Measurements from ENCODE around the gene CHD2.

CHD2 gene

DNA sequence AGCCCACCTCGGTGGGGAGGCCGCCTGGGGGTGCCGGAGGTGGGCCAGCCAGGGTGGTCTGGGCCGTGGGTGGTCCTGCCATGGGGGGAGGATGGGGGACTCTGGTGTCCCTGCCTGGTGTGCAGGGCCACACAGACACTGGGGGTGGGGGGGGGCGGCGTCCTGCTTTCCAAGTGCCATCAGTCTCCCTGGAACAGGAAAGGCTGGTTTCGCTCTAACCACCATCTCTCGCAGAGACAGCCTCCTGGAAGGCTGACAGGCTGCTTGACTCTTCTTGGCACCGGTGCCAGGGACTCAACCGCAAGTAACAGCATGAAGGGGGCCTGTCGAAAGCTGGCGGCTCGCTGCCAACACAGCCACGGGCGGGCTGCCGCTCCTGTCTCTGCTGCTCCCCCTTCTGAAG is 148.6 kb downstream of the CHD2 start:
- no peak for TF ChIP-seq TAF1 (IDR thresholded peaks at IDR 0.05; ENCODE audit: borderline replicate concordance, insufficient read depth, low read length)
- TF ChIP-seq, protein P1, sequence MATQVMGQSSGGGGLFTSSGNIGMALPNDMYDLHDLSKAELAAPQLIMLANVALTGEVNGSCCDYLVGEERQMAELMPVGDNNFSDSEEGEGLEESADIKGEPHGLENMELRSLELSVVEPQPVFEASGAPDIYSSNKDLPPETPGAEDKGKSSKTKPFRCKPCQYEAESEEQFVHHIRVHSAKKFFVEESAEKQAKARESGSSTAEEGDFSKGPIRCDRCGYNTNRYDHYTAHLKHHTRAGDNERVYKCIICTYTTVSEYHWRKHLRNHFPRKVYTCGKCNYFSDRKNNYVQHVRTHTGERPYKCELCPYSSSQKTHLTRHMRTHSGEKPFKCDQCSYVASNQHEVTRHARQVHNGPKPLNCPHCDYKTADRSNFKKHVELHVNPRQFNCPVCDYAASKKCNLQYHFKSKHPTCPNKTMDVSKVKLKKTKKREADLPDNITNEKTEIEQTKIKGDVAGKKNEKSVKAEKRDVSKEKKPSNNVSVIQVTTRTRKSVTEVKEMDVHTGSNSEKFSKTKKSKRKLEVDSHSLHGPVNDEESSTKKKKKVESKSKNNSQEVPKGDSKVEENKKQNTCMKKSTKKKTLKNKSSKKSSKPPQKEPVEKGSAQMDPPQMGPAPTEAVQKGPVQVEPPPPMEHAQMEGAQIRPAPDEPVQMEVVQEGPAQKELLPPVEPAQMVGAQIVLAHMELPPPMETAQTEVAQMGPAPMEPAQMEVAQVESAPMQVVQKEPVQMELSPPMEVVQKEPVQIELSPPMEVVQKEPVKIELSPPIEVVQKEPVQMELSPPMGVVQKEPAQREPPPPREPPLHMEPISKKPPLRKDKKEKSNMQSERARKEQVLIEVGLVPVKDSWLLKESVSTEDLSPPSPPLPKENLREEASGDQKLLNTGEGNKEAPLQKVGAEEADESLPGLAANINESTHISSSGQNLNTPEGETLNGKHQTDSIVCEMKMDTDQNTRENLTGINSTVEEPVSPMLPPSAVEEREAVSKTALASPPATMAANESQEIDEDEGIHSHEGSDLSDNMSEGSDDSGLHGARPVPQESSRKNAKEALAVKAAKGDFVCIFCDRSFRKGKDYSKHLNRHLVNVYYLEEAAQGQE (IDR thresholded peaks at IDR 0.05; ENCODE audit: insufficient read depth in 1 of 2, low read depth in 2 of 2, low read length in 2 of 2): no peak
- no peak for TF ChIP-seq FOXP2 (optimal IDR thresholded peaks at IDR 0.05; ENCODE audit: borderline replicate concordance, extremely low read depth, extremely low read length, insufficient read depth)
- TF ChIP-seq SIN3A (IDR thresholded peaks at IDR 0.05; ENCODE audit: borderline replicate concordance, insufficient read depth, low read length): no peak
- TF ChIP-seq POLR2AphosphoS5 (IDR thresholded peaks at IDR 0.05; ENCODE audit: low read depth, low read length): no peak

DNA sequence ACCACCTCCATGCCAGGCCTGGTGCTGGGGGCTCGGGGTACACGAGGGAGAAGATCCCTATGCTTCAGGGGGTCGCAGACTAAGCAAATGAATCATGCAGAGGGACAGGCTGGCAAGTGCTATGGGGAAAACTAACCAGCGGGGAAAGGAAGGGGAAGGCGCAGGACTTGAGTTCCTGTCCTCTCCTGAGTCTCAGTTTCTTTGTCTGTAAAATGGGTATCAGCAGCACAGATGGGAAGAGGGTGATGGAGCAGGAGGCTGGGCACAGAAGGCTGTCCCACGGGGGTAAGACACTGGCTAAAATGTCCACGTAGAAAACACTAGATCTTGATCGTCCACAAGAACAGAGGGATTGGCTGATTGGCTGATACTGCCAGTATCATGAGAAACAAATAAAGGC is 149.1 kb downstream of the CHD2 start:
- no peak for TF ChIP-seq FOXP2 (optimal IDR thresholded peaks at IDR 0.05; ENCODE audit: borderline replicate concordance, extremely low read depth, extremely low read length, insufficient read depth)
- TF ChIP-seq, protein P1 (IDR thresholded peaks at IDR 0.05; ENCODE audit: insufficient read depth in 1 of 2, low read depth in 2 of 2, low read length in 2 of 2): no peak
- no peak for TF ChIP-seq SIN3A (IDR thresholded peaks at IDR 0.05; ENCODE audit: borderline replicate concordance, insufficient read depth, low read length)
- no peak for TF ChIP-seq POLR2AphosphoS5 (IDR thresholded peaks at IDR 0.05; ENCODE audit: low read depth, low read length)
- TF ChIP-seq TAF1 (IDR thresholded peaks at IDR 0.05; ENCODE audit: borderline replicate concordance, insufficient read depth, low read length): no peak

DNA sequence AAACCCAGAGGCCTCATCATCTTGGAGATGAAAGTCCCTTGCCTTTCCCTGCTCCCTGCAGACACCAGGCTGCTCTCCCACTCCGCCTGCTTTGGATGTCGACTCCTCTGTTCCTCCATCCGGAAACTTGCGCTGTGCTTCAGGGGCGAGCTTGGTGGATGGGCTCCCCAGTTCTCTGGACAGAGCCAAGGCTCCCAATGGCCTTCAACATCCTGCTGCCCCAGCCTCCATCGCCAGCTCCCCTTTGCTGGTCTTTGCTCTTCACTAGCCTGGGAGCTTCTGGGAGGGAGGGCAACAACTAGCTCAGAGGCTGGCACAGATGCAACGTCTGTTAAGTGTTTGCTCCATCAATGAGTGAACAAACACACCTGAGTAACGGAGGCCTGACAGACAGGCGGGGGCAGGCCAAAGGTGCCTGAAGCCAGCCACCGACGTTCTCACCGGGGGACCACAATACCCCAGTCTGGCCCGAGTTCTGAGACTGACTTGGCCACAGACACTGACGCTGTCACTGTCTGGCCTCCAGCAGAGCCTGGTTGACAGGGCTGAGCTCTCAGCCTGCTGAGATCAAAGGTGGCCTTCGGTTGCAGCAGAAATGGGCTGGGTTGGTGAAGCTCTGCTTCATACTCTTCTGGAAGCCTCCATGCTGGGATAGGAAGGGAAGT is 149.9 kb downstream of the CHD2 start:
- TF ChIP-seq TAF1 (IDR thresholded peaks at IDR 0.05; ENCODE audit: borderline replicate concordance, insufficient read depth, low read length): no peak

DNA sequence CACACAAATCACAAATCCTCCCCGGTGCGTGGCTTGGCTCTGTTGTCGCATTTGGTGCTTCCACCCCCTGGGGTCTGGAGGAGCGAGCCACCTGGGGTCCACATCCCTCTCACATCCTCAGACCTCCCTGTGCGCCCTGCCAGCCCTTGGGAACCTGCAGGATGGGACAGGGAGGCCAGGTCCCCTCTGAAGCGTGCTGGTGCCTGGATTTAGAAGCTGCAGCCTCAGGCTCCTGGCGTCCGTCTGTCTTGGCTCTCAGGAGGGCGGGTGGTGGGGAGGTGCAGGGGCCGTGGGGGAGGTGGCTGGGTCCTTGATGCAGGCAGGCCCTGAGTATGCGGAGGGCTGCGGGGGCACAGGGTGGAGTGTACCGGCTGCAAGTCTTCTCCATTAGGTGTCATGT is 150.5 kb downstream of the CHD2 start:
- TF ChIP-seq POLR2AphosphoS5 (IDR thresholded peaks at IDR 0.05; ENCODE audit: low read depth, low read length) (no peak), SIN3A (IDR thresholded peaks at IDR 0.05; ENCODE audit: borderline replicate concordance, insufficient read depth, low read length) (no peak), FOXP2 (optimal IDR thresholded peaks at IDR 0.05; ENCODE audit: borderline replicate concordance, extremely low read depth, extremely low read length, insufficient read depth) (no peak), TAF1 (IDR thresholded peaks at IDR 0.05; ENCODE audit: borderline replicate concordance, insufficient read depth, low read length) (no peak)
- TF ChIP-seq, protein P1 (IDR thresholded peaks at IDR 0.05; ENCODE audit: insufficient read depth in 1 of 2, low read depth in 2 of 2, low read length in 2 of 2): no peak

DNA sequence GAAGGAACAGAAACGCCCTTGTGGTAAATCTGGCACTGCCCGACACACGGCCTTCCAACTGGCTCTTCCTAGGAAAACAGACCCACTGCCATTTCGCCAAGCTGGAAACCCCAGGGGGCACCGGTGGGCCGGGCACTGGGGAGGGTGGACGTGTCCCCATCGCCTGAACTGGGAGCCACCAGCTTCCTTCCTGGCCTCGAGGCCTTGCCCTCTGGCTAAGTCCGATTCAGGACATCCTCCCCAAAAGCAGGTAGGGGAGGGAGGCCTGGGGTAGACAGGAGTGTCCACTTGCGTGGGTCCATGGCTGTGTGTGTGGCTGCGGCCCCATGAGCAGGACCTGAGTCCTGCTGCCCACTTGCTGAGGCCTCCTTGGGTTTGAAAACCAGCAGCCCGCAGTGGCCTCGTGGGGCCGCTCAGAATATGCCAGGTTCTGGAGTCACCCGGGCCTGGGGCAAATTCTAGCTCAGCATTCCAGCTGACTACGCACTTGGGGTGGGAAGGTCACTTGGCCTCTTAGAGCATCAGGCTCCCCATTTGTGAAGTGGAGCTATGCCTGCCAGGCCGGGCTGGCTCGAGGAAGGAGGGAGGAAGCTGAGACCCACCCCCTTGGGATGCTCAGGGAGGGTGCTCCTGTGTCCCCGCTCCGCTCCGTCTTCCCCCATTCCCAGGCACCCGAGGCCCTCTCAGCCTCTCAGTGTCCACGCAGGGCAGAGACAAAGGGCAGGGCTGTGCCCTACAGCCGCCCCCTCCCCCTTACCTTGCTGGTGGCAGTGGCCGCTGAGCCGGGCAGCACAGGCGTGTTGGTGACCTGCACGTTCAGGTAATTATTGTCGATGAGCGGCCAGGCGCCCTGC is 151.3 kb downstream of the CHD2 start:
- TF ChIP-seq POLR2AphosphoS5 (IDR thresholded peaks at IDR 0.05; ENCODE audit: low read depth, low read length) (no peak), SIN3A (IDR thresholded peaks at IDR 0.05; ENCODE audit: borderline replicate concordance, insufficient read depth, low read length) (no peak), TAF1 (IDR thresholded peaks at IDR 0.05; ENCODE audit: borderline replicate concordance, insufficient read depth, low read length) (no peak), FOXP2 (optimal IDR thresholded peaks at IDR 0.05; ENCODE audit: borderline replicate concordance, extremely low read depth, extremely low read length, insufficient read depth) (no peak)
- TF ChIP-seq, protein P1 (IDR thresholded peaks at IDR 0.05; ENCODE audit: insufficient read depth in 1 of 2, low read depth in 2 of 2, low read length in 2 of 2): no peak

All from PFSK-1 (cell line).